SW 1271 (cell line): Measurements from ENCODE around the gene CNMD.

Experiments used
- DNase-seq, 2 experiments: peaks; one replicate each; lab custom pipeline; 2025; lab: John Stamatoyannopoulos, UW

CNMD gene

DNA sequence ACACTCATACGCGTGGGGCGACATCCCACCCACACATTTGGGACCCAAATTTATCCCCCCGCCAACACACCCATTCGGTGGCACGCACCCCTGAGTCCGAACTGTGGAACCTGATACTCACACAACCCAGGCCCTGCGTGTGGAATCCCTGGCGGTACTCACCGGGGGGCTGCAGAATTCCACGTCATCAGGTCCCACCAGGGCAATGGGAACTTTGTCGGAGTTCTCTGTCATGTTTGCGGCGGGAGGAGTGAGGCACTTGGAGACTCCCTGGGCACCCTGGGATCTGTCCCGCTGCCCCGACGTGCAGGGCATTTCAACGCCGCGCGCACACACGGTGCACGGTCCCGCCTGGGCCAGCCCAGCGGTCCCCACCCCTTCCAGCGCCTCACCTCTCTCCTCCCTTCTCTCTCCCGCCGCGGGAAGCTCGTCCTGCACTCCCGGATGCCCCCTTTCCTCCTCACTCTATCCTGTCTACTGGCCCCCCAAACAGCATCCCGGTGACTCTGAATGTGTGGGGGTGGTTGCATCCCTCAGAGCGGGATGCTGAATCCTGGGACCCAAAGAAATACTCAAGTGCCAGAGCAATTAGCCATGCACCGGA lies at the start of gene CNMD:
Gene CNMD (minus strand): TSS at position 353 of the 604 bp plus-strand sequence. CDS start 119 bp downstream, at position 234.
- no peak for DNase-seq

DNA sequence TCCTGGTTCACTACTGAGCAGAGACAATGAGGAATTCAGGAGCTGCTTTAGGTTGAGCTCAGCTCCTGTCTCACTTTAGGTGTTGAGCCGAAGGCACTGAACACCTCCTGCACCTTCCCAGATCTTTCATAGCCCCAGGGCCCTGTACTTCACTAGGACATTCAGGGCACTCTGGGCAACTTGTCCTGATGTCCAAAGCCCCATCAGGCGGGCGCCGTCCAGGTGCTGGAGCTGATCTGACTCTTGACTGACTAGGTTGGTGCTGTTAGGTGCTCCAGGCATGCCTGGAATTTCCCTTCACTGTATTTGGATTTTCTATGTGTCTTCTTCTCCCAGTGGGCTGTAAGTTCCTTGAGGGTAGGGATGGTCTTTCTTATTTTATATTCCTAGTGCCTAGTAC lies 48.4 kb upstream of the CNMD start:
- DNase-seq: no peak

DNA sequence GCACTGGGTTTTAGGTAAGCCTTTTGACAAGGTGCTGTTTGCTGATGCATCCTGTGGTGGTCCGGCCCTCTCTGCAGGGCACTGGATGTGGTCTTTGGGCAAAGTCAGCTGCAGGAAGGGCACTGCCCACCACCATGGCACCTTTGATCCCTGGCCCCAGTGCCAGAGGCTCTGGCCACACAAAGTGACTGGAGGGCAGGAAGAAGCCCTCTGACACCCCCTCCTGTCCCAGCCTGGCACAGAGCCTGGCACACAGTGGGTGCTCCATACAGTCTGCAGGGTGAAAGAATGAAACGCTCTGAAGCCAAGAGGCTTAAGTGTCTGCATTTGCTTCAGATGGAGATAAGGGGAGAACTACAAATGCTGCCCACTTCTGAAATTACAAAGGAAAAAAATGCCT lies 47.6 kb upstream of the CNMD start:
- DNase-seq: no peak

DNA sequence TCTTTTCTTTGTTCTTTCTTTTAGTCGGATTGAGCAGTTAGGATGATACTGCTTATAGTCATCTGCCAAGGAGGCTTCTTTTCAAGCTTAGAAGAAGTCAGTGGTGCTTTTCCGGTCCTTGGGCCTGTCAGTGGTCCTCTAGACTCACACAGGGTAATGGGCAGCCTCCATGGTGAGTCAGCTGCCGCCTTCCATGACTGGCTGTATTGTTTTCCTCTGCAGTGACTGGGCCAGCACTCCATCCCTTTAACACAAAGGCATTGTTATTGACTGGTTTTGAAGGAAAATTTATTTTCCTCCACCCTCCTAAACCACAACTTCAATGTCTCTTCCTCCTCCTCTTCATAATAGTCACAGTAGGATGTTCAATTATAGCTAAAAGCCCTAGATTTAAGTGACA lies 47.1 kb upstream of the CNMD start:
- DNase-seq: no peak

DNA sequence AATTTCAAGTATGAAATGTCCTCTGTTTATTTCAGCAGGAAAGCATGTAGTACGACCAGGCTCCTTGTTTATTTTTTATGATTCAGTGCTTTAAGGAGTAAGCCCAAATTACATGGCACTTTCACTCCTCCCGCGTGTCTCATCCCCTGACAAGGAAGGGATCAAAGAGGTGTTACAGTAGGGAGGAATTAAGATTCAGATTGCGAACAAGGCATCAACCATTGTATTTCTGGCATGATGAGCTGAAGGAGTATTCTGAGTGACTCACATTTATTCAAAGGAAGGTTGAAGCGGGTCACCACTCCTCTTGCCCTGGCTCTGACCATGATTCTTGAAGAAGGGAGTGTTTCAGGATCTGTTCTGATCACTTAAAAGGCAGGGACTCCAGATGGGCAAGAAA lies 46.1 kb upstream of the CNMD start:
- no peak for DNase-seq

DNA sequence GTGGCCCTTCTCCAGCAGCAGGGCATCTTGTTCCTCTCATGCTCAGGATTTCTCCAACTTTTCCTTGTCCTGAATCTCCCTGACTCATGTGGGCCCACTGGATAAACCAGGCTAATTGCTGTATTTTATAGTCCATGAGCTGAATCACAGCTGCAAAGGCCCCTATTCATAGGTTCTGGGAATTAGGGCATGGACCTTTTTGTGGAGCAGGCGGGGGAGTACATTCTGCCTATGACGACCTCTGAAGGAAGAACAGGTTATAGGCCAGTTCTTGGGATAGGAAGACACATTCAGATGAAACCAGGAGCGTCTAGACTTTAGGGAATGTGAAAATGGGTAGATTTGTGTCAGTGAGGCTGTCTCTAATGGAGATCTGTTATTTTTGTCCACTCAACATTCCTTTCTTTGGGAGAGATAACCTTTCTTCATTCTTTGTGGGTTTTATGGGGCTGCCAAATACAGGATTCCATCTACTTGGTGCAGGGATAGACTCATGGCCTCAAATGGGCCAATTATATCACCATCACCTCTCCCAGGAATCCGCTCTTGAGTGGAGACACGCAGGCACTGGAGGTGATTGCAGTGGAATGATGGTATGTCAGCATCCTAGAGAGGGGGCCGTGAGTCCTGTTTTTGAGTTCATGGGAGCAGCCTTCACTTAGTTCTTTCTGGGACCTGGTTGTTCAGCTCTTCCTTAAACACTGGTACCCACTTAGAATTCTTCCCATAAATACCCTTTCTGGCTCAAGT lies 45.1 kb upstream of the CNMD start:
- no peak for DNase-seq

DNA sequence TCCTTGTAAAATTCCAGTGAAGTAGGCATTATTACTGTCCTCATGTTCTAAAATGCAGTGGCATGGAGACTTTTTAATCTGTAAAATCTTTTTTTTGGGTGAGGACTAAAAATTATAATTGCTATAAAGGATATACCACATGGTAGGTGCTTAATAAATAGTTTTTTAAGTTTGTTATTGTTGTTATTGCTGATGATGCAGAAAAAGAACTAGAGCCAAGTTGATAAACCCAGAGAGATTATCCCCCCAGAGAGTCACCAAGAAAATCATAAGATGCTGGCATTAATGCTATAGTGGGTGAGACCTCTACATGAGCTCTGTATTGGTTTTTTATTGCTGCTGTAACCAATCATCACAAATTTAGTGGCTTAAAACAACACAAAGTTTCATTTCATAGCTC lies 44.3 kb upstream of the CNMD start:
- DNase-seq: no peak

DNA sequence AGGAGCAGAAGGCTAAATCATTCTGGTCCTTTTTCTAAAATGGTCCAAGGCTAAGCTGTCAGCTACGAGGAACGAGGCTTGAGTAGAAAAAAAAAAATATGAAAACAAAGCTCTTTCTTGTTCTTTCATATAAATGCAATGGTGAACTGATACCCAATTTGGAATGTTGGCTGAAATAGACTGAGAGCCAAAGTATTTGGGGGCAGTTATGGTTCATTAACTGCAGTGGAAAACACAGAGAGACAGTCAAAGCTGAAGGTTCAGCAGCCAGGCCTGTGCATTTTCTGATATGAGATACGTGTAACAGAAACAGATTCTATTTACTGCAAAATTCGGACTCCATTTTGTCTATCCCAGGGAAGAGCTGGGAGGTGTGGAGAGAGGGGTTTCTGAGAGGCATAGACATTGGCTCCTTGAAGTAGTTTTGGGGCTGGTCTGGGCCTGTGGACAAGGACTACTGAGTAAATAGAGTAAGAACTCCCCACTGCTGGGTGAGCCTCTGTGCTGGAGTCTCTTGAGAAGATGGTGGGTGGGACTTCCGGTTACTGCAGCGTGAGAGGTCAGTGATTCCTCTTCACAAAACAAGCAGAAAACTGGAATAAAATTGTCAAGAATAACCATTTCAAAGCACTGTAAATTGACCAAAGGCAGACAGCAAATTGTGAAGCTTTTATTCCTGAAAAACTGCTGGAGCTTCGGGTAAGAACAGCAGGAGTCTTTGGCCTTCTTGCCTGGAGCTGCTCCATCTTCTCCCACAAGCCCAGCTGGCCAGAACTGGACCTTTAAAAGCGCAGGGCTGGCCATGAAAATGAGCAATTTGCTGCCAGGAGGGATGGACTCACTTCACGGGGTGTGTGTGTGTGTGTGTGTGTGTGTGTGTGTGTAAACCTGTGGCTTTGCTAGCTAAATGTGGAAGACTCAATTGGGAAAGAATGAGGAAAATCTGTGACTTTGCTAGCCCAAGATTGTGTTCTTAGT lies 43.1 kb upstream of the CNMD start:
- DNase-seq: no peak

DNA sequence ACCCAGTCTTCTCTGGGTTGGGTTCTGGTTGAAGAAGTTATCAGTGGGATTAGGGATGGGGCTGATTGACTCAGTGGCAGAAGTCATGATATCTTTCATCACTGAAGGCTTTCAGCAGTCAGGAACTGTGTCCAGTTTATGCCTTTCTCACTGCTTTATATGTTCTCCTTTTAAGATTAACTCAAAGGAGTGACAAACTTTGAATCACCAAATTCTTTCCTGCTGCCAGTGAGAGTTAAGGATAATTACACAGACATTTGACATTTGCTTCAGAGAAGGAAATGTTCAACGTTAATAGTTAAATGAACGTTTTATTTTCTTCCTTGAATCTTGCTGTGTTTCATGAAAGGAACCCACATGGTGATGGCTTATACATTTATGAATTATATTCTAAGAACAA lies 41.0 kb upstream of the CNMD start:
- no peak for DNase-seq

DNA sequence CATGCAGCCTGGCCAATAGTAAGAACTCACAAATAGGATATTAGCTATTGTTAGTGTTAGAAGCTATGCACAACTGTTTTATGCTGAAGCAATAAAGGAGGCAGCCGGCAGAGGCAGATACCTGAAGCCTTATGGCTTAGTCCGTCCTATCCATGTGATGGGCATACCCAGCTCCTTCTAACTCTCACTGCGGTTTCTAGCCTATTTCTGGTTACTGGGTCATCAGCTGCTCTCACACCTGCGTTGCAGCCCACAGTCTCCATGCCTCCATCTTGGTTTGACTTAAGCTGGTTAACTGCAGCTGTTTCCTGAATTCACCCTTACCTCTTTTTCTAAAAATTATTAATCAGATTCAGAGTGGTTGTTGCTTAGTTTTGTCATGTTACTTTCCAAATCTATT lies 40.5 kb upstream of the CNMD start:
- no peak for DNase-seq

DNA sequence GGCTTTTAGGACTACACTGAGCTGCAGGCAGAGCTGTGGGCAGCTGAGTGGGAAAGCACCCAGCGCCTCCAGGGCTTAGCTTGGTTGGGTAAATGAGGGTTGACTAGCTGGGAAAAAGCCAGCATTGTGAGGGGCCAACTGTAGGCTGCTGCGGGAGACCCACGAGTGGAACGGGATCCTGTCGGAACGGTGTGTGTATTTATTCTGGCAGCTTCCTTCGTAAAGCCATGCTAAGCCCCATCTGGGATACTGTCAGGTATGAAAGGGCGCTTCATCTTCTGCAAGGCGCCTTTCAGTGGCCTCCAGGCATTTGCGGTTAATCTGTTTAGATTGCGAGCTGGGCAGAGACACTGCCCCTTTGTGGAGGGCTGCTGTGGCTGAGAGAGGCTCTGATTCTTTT lies 39.5 kb upstream of the CNMD start:
- DNase-seq: no peak

DNA sequence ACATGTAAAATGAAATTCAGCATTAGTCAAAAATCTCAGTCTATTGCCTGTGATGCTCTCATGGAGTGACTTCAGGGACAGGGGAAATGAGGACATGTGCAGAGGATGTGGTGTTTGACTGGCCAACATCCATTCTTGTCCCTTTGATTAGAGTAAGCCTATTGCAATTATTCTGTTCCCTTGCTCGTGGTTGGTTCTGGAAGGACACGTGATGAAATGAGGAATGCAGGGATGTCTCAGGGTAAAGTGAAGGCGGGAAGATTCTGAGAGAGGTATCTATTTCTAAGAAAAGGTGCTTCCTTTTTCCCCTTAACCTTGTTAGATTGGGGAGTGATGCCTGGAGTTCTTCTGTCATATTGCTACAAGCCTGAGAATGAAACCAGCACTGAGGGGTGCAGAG lies 37.1 kb upstream of the CNMD start:
- DNase-seq: no peak

DNA sequence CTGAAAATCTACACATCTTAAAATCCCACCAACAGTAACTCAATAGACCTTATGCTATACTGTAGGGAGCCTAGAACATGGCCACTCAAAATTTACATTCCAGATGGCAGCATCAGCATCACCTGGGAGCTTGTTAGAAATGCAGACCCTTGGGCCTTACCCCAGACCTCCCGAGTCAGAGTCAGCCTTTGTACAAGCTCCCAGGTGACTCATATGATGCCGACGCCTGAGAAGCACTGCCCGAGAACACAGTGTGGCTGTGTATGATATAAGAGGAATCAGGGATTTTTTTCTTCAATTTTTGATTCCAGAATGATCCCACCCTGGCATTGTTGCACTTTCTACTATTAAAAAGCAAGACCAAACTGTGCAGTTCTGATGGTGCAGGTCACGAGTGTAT lies 35.9 kb upstream of the CNMD start:
- no peak for DNase-seq

DNA sequence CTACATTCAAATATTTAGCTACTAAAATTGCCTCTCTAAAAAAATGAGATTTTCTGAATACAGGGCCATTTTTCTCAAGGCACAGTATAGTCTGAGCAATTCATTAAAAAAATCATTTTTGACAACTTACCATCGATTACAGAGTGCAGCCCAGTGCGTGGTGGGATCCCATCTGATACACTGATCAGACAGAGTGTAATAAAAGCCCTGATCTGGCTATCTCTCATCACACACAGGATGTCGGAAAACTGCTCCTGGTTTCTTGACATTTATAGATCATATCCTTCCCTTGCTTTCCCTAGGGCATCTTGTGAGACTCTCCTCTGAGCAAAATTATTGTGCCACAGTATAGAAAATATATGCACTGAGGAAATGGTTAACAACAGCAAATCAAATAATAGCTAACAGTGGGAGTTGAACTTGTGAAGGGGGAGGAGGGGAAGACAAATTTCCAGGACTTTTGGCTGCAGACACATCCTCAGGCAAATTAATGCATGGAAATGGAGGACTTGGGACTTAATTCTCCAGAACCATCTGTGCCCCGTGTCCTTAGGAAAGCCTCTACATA lies 28.4 kb upstream of the CNMD start:
- DNase-seq: no peak

DNA sequence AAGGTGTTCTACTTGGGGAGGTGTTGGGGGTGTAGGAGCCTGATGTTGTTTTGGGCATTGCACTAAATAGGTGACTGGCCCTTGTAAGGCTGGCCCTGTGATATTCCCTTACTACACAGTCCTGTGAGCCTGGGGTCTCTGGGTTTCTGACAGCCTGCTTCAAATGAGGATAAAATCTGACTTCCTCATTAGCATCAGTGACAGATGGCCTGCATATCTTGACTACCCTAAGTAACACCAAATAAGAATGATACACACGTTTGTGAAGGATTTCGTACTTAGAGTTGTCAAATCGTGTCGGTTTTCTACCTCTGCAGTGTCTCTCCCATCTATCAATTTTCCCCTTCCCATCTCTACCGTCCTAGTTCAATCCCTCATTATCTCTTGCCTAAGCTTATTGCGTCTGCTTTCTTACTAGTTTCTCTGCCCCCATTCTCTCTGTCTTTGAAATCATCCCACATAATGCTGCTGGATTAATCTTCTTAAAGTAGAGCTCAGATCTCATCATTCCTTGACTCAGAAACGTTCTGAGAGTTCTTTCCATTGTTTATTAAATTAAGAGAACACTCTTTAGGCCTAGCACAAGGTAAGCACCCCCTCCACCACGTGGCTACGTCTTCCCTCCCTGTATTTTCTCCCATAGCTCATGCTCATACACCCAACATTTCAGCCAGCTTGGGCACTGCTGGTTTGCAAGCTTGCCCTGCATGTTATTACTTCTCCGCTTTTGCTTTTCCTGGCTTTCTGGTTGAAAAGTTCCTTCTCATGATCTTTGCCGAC lies 26.2 kb upstream of the CNMD start:
- no peak for DNase-seq

DNA sequence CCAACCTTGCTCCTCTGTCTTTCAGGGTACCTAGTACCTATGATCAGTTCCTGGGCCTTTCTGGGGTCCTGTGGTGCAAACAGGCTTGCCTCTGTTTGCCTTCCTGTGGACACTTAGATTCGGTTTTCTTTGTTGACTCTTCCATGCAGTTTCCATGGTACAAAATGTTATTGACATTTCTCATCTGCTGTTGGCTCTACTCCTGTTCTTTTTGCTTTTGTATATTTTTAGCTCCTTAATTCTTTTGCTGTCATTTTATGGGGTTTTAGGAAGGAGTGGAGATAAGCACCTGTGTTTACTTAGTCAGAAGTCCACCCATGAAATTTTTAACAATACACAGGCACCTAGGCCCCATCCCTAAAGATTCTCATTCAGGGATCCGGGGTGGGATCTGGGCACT lies 20.5 kb upstream of the CNMD start:
- no peak for DNase-seq

DNA sequence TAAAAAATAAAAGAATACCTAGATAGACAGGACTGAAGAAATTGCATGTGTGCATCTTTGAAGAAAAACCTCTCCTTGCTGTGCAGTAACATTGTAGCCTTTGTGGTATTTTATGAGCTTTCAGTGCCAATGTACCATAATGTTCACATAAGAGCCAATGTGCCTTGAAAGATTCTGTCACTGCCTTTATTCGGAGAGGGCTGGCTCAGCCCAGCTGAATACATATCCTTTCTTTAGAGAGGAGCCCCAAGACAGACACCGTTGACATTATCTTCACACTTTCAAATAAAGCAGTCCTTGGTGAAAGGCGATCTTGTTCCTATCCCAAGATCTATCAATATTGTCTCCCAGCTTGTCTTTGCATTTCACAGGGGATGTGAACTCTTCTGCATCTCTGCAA lies 18.5 kb upstream of the CNMD start:
- DNase-seq: no peak

DNA sequence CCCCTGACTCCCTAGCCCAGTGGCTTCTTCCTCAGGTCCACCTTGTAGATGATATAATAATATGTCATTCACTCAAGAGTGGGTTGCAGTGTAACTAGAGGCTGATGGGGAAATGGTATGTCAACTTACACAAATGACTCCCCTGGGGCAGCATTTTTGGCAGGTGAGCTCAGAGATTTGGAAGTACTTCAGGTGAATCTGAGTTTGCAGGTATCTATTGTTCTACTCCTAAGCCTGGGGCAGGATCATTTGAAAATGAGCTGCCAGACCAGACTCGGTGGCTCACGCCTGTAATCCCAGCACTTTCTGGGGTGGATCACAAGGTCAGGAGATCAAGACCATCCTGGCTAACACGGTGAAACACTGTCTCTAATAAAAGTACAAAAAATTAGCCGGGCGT lies 11.6 kb upstream of the CNMD start:
- DNase-seq: no peak

DNA sequence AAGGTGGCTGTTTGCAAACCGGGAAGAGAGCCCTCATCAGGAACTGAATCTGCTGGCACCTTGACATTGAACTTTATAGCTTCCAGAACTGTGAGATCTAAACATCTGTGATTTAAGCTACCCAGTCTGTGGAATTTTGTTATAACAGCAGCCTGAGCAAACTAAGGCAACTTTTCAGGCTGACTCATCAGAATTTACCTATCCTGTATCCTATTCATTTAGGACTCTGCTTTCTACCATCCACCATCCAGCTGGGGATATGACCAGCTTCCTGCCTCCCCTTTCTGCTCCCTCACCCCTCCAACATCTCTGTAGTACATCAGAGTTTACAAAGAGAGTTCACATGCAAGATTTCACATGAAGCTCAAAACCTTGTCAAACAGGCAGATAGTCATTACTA lies 11.1 kb upstream of the CNMD start:
- DNase-seq: no peak

DNA sequence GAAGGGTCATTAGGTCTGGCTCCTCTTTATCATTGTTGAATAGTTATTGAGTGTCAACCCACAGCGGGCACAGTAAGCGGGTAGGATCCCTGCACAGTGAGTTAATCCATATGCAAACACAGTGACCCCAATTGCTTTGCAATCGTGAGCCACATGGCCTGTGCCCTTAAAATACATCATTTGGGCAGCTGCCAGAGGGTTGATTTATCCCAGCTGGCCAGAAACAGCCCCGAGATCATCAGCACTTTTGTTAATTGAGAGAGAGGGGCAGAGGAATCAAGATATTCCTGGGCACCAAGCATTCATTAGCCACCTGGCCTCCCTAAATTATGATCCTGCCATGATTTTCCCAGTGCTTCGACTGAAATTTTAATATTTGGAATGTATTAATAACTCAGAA lies 9.8 kb upstream of the CNMD start:
- DNase-seq: no peak

DNA sequence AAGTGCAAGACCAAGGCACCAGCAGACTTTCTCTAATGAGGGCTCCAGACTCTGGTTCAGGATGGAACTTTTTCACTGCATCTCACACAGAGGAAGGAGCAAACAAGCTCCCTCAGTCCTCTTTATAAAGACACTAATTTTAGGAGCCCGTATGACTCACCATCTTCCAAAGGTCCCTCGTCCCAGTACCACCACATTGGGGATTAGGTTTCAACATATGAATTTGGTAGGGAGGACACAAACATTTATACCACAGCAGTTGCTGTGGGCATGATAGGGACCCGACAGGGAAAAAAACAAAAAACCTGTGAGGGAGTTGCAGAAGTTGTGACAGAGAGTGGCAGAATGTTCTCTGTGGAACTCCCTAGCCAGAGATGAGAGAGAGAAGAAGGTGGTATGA lies 6.5 kb upstream of the CNMD start:
- DNase-seq: no peak
